ENCODE results near the gene LIMCH1.

The LIMCH1 gene

GRCh38 chr4:41611881-41612871 is 74.2 kb downstream of the LIMCH1 start:
- Histone ChIP-seq H3K4me1 (ENCODE audit: control insufficient read depth, insufficient read depth, low read length, poor library complexity, severe bottlenecking) (no peaks in the 10 kb centered on the region), H3K4me3 (ENCODE audit: insufficient read depth, low read depth, low read length, poor library complexity, severe bottlenecking) (no peak overlapping the region), H3K36me3 (ENCODE audit: control insufficient read depth, insufficient read depth, low read length) (no peaks in the 10 kb centered on the region), H3K9me3 (ENCODE audit: control insufficient read depth, low read length) (no peaks in the 10 kb centered on the region), H3K27ac (ENCODE audit: insufficient read depth, low read length, poor library complexity, severe bottlenecking) (no peak overlapping the region), H3K27me3 (replicated peaks; ENCODE audit: control insufficient read depth, insufficient read depth, low read length, poor library complexity, severe bottlenecking) (no peaks in the 10 kb centered on the region)
- DNase-seq: no peak

- H3K4me1 ChIP-seq (ENCODE audit: control insufficient read depth, insufficient read depth, low read length, poor library complexity, severe bottlenecking): no peaks in the 10 kb centered on the region
- H3K4me3 ChIP-seq (ENCODE audit: insufficient read depth, low read depth, low read length, poor library complexity, severe bottlenecking): no peak overlapping the region
These were observed 75.4 kb downstream of the LIMCH1 start for GRCh38 chr4:41613386-41613785.

GRCh38 chr4:41613821-41614220 is 75.9 kb downstream of the LIMCH1 start:
- H3K27ac ChIP-seq (ENCODE audit: insufficient read depth, low read length, poor library complexity, severe bottlenecking): no peak overlapping the region
- H3K27me3 ChIP-seq (replicated peaks; ENCODE audit: control insufficient read depth, insufficient read depth, low read length, poor library complexity, severe bottlenecking): no peaks in the 10 kb centered on the region
- H3K9me3 ChIP-seq (ENCODE audit: control insufficient read depth, low read length): no peaks in the 10 kb centered on the region
- no peaks in the 10 kb centered on the region for H3K36me3 ChIP-seq (ENCODE audit: control insufficient read depth, insufficient read depth, low read length)
- no peak for DNase-seq
- no peaks in the 10 kb centered on the region for H3K4me1 ChIP-seq (ENCODE audit: control insufficient read depth, insufficient read depth, low read length, poor library complexity, severe bottlenecking)
- H3K4me3 ChIP-seq (ENCODE audit: insufficient read depth, low read depth, low read length, poor library complexity, severe bottlenecking): no peak overlapping the region

More at GRCh38 chr4:41613386-41613785, 75.4 kb downstream of the LIMCH1 start:
- no peaks in the 10 kb centered on the region for H3K27me3 ChIP-seq (replicated peaks; ENCODE audit: control insufficient read depth, insufficient read depth, low read length, poor library complexity, severe bottlenecking)
- DNase-seq: no peak
- no peaks in the 10 kb centered on the region for H3K9me3 ChIP-seq (ENCODE audit: control insufficient read depth, low read length)
- no peak overlapping the region for H3K27ac ChIP-seq (ENCODE audit: insufficient read depth, low read length, poor library complexity, severe bottlenecking)
- H3K36me3 ChIP-seq (ENCODE audit: control insufficient read depth, insufficient read depth, low read length): no peaks in the 10 kb centered on the region

- Histone ChIP-seq H3K4me1 (ENCODE audit: control insufficient read depth, insufficient read depth, low read length, poor library complexity, severe bottlenecking) (no peaks in the 10 kb centered on the region), H3K4me3 (ENCODE audit: insufficient read depth, low read depth, low read length, poor library complexity, severe bottlenecking) (no peak overlapping the region), H3K9me3 (ENCODE audit: control insufficient read depth, low read length) (no peaks in the 10 kb centered on the region), H3K36me3 (ENCODE audit: control insufficient read depth, insufficient read depth, low read length) (no peaks in the 10 kb centered on the region), H3K27ac (ENCODE audit: insufficient read depth, low read length, poor library complexity, severe bottlenecking) (no peak overlapping the region), H3K27me3 (replicated peaks; ENCODE audit: control insufficient read depth, insufficient read depth, low read length, poor library complexity, severe bottlenecking) (no peaks in the 10 kb centered on the region)
- DNase-seq: no peak
These were observed 76.6 kb downstream of the LIMCH1 start for GRCh38 chr4:41614519-41614918.

GRCh38 chr4:41619161-41619560 is 81.2 kb downstream of the LIMCH1 start:
- DNase-seq: no peak
- Histone ChIP-seq H3K36me3 (ENCODE audit: control insufficient read depth, insufficient read depth, low read length) (no peaks in the 10 kb centered on the region), H3K4me1 (ENCODE audit: control insufficient read depth, insufficient read depth, low read length, poor library complexity, severe bottlenecking) (no peaks in the 10 kb centered on the region), H3K27me3 (replicated peaks; ENCODE audit: control insufficient read depth, insufficient read depth, low read length, poor library complexity, severe bottlenecking) (no peaks in the 10 kb centered on the region), H3K9me3 (ENCODE audit: control insufficient read depth, low read length) (no peaks in the 10 kb centered on the region), H3K27ac (ENCODE audit: insufficient read depth, low read length, poor library complexity, severe bottlenecking) (no peak overlapping the region), H3K4me3 (ENCODE audit: insufficient read depth, low read depth, low read length, poor library complexity, severe bottlenecking) (no peak overlapping the region)

GRCh38 chr4:41620594-41621256 is 82.8 kb downstream of the LIMCH1 start:
- H3K36me3 ChIP-seq (ENCODE audit: control insufficient read depth, insufficient read depth, low read length): no peaks in the 10 kb centered on the region
- no peaks in the 10 kb centered on the region for H3K4me1 ChIP-seq (ENCODE audit: control insufficient read depth, insufficient read depth, low read length, poor library complexity, severe bottlenecking)
- no peaks in the 10 kb centered on the region for H3K9me3 ChIP-seq (ENCODE audit: control insufficient read depth, low read length)
- no peak overlapping the region for H3K27ac ChIP-seq (ENCODE audit: insufficient read depth, low read length, poor library complexity, severe bottlenecking)
- no peak overlapping the region for H3K4me3 ChIP-seq (ENCODE audit: insufficient read depth, low read depth, low read length, poor library complexity, severe bottlenecking)
- H3K27me3 ChIP-seq (replicated peaks; ENCODE audit: control insufficient read depth, insufficient read depth, low read length, poor library complexity, severe bottlenecking): no peaks in the 10 kb centered on the region
- no peak for DNase-seq

GRCh38 chr4:41622787-41623186 is 84.8 kb downstream of the LIMCH1 start:
- Histone ChIP-seq H3K27me3 (replicated peaks; ENCODE audit: control insufficient read depth, insufficient read depth, low read length, poor library complexity, severe bottlenecking) (no peaks in the 10 kb centered on the region), H3K36me3 (ENCODE audit: control insufficient read depth, insufficient read depth, low read length) (no peaks in the 10 kb centered on the region), H3K27ac (ENCODE audit: insufficient read depth, low read length, poor library complexity, severe bottlenecking) (no peak overlapping the region), H3K9me3 (ENCODE audit: control insufficient read depth, low read length) (no peaks in the 10 kb centered on the region), H3K4me3 (ENCODE audit: insufficient read depth, low read depth, low read length, poor library complexity, severe bottlenecking) (no peak overlapping the region), H3K4me1 (ENCODE audit: control insufficient read depth, insufficient read depth, low read length, poor library complexity, severe bottlenecking) (no peaks in the 10 kb centered on the region)
- no peak for DNase-seq

GRCh38 chr4:41624765-41625164 is 86.8 kb downstream of the LIMCH1 start:
- Histone ChIP-seq H3K4me1 (ENCODE audit: control insufficient read depth, insufficient read depth, low read length, poor library complexity, severe bottlenecking) (no peaks in the 10 kb centered on the region), H3K27me3 (replicated peaks; ENCODE audit: control insufficient read depth, insufficient read depth, low read length, poor library complexity, severe bottlenecking) (no peaks in the 10 kb centered on the region), H3K9me3 (ENCODE audit: control insufficient read depth, low read length) (no peaks in the 10 kb centered on the region), H3K27ac (ENCODE audit: insufficient read depth, low read length, poor library complexity, severe bottlenecking) (no peak overlapping the region), H3K36me3 (ENCODE audit: control insufficient read depth, insufficient read depth, low read length) (no peaks in the 10 kb centered on the region), H3K4me3 (ENCODE audit: insufficient read depth, low read depth, low read length, poor library complexity, severe bottlenecking) (no peak overlapping the region)
- DNase-seq: no peak

- Histone ChIP-seq H3K4me3 (ENCODE audit: insufficient read depth, low read depth, low read length, poor library complexity, severe bottlenecking) (no peak overlapping the region), H3K9me3 (ENCODE audit: control insufficient read depth, low read length) (no peaks in the 10 kb centered on the region), H3K27ac (ENCODE audit: insufficient read depth, low read length, poor library complexity, severe bottlenecking) (no peak overlapping the region), H3K4me1 (ENCODE audit: control insufficient read depth, insufficient read depth, low read length, poor library complexity, severe bottlenecking) (no peaks in the 10 kb centered on the region), H3K36me3 (ENCODE audit: control insufficient read depth, insufficient read depth, low read length) (no peaks in the 10 kb centered on the region), H3K27me3 (replicated peaks; ENCODE audit: control insufficient read depth, insufficient read depth, low read length, poor library complexity, severe bottlenecking) (no peaks in the 10 kb centered on the region)
- no peak for DNase-seq
These were observed 87.6 kb downstream of the LIMCH1 start for GRCh38 chr4:41625531-41625930.

GRCh38 chr4:41628936-41629335 is 91.0 kb downstream of the LIMCH1 start:
- H3K27me3 ChIP-seq (replicated peaks; ENCODE audit: control insufficient read depth, insufficient read depth, low read length, poor library complexity, severe bottlenecking): no peaks in the 10 kb centered on the region
- no peak for DNase-seq
- H3K4me1 ChIP-seq (ENCODE audit: control insufficient read depth, insufficient read depth, low read length, poor library complexity, severe bottlenecking): no peaks in the 10 kb centered on the region
- no peak overlapping the region for H3K27ac ChIP-seq (ENCODE audit: insufficient read depth, low read length, poor library complexity, severe bottlenecking)
- no peaks in the 10 kb centered on the region for H3K36me3 ChIP-seq (ENCODE audit: control insufficient read depth, insufficient read depth, low read length)
- H3K4me3 ChIP-seq (ENCODE audit: insufficient read depth, low read depth, low read length, poor library complexity, severe bottlenecking): no peak overlapping the region
- no peaks in the 10 kb centered on the region for H3K9me3 ChIP-seq (ENCODE audit: control insufficient read depth, low read length)
